GM21447 (cell line): ENCODE data around the gene PNN.

Experiments used
- ATAC-seq: cut with Tn5 transposase; IDR thresholded peaks from one replicate; pipeline ENCODE4 v1.9.1; 2021; ENCODE audit not compliant: unreplicated experiment

PNN gene

GRCh38 chr14:39228509-39229221 lies 53.6 kb downstream of the PNN start:
- ATAC-seq = no peak

GRCh38 chr14:39229222-39229543 lies 54.1 kb downstream of the PNN start:
- no peak for ATAC-seq

GRCh38 chr14:39229601-39230110 lies 54.6 kb downstream of the PNN start:
- no peak for ATAC-seq

GRCh38 chr14:39230416-39231035 lies 55.5 kb downstream of the PNN start:
- ATAC-seq = no peak

GRCh38 chr14:39231751-39232553 lies 56.9 kb downstream of the PNN start:
- ATAC-seq = peak; percentile 79
